Epithelial cell of prostate (primary cell): ENCODE measurements around the gene BAD.

Experiments used
- DNase-seq: peaks from one replicate; pipeline ENCODE4 v3.0.0-alpha.2; 2011; ENCODE audit warnings: low read depth, low spot score
- H3K27ac ChIP-seq: fragments of 450-650 bp; 2 replicates; pipeline ENCODE4 v1.5.1; 2017; ENCODE audit warnings: mild to moderate bottlenecking

The BAD gene

DNA sequence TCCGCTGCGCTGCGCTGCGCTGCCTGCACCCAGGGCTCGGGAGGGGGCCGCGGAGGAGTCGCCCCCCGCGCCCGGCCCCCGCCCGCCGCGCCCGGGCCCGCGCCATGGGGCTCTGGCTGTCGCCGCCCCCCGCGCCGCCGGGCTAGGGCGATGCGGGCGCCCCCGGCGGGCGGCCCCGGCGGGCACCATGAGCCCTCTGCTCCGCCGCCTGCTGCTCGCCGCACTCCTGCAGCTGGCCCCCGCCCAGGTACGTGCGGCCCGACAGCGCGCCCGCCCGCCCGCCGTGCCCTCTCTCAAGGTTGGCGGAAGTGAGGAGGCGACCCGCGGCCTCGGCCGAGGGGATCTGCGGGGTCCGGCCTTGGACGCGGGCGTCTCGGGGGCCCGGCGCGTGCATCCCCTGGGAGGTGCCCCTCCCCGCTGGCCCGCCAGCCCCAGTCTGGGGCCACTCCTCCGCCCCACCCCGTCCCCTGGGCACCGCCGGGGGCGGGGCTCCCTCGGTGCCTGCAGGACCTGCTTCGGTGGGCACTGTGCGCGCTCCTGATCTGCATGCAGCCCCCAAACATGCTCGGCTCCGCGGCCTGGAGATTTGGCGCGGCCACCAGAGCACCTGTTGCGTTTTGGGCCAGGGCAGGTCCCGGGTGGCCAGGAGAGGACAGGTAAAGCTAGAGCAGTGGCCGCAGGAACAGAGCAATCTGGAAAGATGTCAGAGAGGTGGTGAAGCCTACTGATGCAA lies 49.7 kb downstream of the BAD start:
- H3K27ac ChIP-seq, result peak overlapping the region; percentile 12

DNA sequence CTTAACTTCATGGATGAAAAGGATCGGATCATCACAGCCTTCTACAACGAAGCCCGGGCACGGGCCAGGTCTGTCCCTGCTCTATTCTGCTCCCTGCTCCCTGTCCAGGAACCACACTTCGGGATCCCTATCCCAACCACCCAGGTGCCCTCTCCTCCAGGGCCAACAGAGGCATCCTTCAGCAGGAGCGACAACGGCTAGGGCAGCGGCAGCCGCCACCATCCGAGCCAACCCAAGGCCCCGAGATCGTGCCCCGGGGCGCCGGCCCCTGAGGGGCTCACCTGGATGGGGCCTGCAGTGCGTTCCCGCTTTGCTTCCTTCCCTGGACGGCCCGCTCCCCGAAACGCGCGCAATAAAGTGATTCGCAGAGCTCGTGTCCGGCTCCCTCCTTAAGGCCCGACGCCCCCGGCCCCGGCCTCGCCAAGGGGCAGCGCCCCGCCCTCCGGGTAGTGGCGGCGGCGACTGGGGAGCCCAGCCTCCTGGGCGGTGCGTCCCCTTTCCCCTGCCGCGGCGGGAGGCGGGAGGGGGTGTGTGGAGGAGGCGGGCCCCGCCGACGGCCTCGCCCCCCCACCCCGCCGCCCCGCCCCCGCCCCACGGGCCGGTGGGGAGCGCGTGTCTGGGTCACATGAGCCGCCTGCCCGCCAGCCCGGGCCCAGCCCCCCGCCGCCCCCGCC lies 50.4 kb downstream of the BAD start, which contains the start of gene VEGFB:
TSS of gene VEGFB (plus strand) at position 672 of the 674 bp plus-strand sequence. CDS start 250 bp downstream, outside the sequence.
- peak within 1 kb of the TSS; percentile 12 for H3K27ac ChIP-seq
- no peak for DNase-seq

More for the DNA sequence above, 49.7 kb downstream of the BAD start:
- no peak for DNase-seq

DNA sequence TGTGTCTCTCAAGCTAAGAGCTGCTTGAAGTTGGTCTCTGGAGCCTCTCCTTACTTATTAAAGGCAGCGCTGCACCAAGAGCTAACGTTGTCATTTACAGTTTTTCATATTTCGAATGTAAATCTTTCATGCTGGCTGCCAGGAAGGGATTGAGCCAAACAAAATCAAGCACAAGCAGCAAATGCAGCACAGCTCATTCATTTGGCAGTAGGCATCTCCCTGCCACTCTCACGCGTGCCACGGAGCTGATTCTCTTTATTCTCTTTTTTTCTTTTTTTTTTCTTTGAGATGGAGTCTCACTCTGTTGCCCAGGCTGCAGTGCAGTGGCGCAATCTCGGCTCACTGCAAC lies 51.5 kb downstream of the BAD start:
- DNase-seq, result no peak
- no peak overlapping the region for H3K27ac ChIP-seq

GRCh38 chr11:64232182-64232966 lies 52.1 kb downstream of the BAD start:
- no peak for DNase-seq
- H3K27ac ChIP-seq, result no peak overlapping the region

GRCh38 chr11:64231546-64231945 lies 52.9 kb downstream of the BAD start:
- no peak for DNase-seq
- H3K27ac ChIP-seq, result no peak overlapping the region

GRCh38 chr11:64230985-64231365 lies 53.5 kb downstream of the BAD start:
- no peak for DNase-seq
- H3K27ac ChIP-seq, result peak overlapping the region; percentile 34

DNA sequence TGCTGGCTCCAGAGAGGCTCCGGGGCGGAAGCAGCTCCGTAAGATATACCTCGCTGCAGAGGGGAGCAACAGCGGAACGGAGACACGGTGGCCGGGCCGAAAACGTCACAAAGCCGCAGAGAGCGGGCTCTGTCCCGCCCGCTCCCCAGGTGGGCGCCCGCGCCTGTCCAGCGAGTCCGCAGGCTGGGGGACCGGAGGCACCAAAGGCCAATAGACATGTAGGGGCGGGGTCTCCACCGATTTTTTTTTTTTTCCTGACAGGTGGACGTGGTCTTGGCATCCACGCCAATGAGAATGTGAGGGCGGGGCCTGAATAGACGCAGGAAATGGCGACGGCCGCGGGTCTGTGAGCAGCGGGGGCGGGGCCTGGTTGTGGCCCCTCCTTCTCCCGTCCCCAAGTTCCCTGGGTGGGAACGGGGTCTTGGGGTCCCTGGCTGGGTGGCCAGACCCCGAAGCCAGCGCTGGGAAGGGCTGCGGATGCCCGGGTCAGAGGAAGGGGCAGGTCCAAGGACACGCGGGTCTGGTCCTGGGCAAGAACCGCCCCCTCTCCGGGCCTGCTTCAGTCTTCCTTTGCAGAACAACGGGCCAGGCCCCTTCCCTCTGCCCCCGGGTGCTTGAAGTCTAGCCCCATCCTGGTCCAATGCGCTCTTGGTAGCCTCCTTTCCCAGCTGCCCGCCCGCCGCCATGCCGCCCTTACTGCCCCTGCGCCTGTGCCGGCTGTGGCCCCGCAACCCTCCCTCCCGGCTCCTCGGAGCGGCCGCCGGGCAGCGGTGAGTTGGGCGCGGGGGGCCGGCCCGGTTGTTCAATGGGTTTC lies 54.1 kb downstream of the BAD start, which contains the start of gene DNAJC4:
TSS of gene DNAJC4 (plus strand) at position 378 of the 814 bp plus-strand sequence. CDS start at position 685, 307 bp downstream.
- no peak for DNase-seq
- peak within 1 kb of the TSS; percentile 34 for H3K27ac ChIP-seq

DNA sequence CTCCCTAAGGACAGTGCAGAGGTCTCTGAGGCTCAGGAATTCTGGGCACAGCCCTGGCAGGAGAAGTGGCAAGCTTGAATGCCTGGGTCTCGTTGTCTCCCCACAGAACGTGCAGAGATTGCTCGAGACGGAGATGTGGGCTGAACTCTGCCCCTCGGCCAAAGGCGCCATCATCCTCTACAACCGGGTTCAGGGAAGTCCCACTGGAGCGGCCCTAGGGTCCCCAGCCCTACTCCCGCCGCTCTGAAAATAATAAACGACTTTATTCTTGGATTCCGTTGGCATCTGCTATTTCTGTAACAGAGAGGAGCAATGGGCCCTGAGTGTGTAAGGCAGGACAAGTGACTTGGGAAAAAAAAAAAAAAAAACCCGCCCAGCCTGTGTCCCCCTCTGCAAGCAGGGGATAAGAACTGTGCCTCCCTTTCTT lies 54.7 kb downstream of the BAD start:
- peak overlapping the region; percentile 34 for H3K27ac ChIP-seq
- no peak for DNase-seq

GRCh38 chr11:64229090-64229743 lies 55.2 kb downstream of the BAD start:
- peak overlapping the region; percentile 34 for H3K27ac ChIP-seq
- no peak for DNase-seq

- H3K27ac ChIP-seq, result peak overlapping the region; percentile 66
- no peak for DNase-seq
These were observed 57.0 kb downstream of the BAD start for GRCh38 chr11:64227405-64227956.

- DNase-seq, result no peak
- peak overlapping the region; percentile 66 for H3K27ac ChIP-seq
These were observed 57.9 kb downstream of the BAD start for GRCh38 chr11:64226507-64227051.

- peak within 1 kb of the TSS; percentile 66 for H3K27ac ChIP-seq
These were observed 58.6 kb downstream of the BAD start, which contains the start of the genes NUDT22 and TRPT1 for GRCh38 chr11:64225608-64226506. Gene NUDT22, plus strand, starts transcription at chr11:64226274. Its CDS starts 379 bp downstream, at chr11:64226653. Gene TRPT1, minus strand, starts transcription at chr11:64226186. Its CDS starts 326 bp downstream, at chr11:64225860.

DNA sequence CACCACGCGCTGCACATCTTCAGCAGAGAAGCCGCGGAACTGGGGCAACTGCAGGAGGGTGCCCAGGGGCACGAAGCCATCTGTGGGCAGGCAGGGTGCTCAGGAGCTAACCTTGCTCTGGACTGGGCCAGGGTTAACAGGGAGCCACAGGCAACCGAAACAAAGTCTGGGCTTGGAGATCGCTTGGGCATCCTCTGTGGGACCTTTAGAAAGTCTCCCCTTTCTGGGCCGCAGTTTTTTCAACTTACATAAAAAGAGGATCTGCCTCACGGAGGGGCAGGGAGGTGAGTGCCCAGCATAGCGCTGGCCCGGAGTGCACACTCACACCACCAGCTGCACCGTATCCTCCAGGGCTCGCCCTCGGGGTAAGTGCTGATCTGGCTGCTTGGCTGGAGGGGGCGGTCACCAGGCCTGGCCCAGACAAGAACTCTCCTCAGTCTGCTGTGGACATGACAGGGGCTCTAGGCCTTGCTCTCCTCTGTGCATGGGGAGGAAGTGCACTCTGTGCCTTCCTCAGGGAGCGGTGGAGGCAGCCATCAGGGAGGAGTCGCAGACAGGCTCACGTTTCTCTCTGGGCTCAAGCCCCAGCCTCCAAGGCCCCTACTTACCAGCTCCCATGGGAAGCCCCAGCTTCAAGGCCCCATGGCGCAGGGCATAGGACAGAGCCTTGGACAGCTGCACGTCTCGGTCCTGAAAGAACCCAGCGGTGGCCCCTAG lies 59.4 kb downstream of the BAD start:
- H3K27ac ChIP-seq, result peak overlapping the region; percentile 66

More at GRCh38 chr11:64225608-64226506, 58.6 kb downstream of the BAD start, which contains the start of the genes NUDT22 and TRPT1:
- no peak for DNase-seq

DNA sequence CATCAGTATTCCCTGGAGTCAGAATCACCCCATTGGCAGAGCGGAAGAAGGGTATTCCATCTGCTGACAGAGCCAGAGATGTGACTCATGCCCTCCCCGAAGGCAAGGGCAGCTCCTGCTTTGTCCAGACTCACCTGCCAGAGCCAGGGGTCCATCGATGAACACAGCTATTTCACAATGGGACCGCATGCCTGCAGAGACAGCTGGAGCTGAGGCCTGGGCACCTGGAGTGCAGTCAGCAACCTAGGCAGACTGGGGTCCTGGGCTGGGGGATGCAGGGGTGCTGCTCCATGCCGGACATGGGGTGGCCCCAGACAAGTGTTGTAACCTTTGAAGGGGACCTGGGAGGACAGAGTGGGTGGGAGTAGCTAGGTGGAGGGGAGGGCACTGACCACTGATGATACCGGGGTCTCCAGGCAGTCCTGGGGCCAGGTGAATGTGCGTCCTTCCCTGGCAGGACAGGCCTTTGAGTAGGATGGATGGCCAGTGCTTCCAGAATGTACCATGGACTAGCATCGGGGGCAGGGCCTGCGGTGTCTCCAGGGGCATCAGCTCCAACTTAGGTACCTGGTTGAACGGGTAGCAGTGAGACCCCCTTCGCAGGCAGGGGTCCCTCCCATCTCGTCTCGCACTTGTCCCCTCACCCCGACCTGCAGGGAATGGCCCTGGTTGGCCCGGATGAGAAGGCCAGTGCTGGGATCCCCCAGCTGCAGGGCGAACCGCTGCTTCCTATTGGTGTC lies 60.1 kb downstream of the BAD start:
- DNase-seq, result no peak
- H3K27ac ChIP-seq, result peak overlapping the region; percentile 10

More for the DNA sequence above, 59.4 kb downstream of the BAD start:
- DNase-seq, result no peak

GRCh38 chr11:64223001-64223651 lies 61.3 kb downstream of the BAD start:
- H3K27ac ChIP-seq, result peak overlapping the region; percentile 10
- DNase-seq, result no peak

DNA sequence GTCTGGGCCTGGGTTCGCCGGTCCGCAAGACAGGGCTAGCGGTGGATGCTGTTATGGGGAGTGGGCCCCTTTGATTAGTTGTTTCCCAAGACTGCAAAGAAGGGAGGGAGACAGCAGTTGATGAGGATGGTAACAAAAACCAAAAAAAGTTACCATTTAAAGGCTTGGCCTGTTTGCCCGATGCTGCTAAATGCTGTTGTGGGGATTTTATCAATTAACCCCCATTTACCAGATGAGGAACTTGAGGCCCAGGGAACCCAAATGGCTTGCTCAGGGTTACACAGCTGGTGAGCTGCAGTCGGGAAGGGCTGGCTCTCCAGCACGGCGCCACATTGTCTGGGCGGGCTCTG lies 61.8 kb downstream of the BAD start:
- no peak for DNase-seq

More for the DNA sequence above, 61.8 kb downstream of the BAD start:
- no peak overlapping the region for H3K27ac ChIP-seq
